HG03521 (cell line): ENCODE results near the gene FAT3.

Experiments used
- ATAC-seq: cut with Tn5 transposase; IDR thresholded peaks from one replicate; pipeline ENCODE4 v1.9.1; 2021; ENCODE audit warnings: mild to moderate bottlenecking, moderate library complexity; ENCODE audit not compliant: unreplicated experiment

FAT3 gene

GRCh38 chr11:92227230-92227814, 2.7 kb downstream of the FAT3 start:
- ATAC-seq, result no peak

- ATAC-seq, result no peak
These were observed 3.6 kb downstream of the FAT3 start for GRCh38 chr11:92227959-92228935.

- ATAC-seq, result no peak
These were observed 12.2 kb downstream of the FAT3 start for GRCh38 chr11:92236856-92237255.

- ATAC-seq, result no peak
These were observed 16.3 kb downstream of the FAT3 start for GRCh38 chr11:92240916-92241315.

GRCh38 chr11:92245700-92246271, 21.2 kb downstream of the FAT3 start:
- ATAC-seq, result no peak

GRCh38 chr11:92246630-92247029, 22.0 kb downstream of the FAT3 start:
- no peak for ATAC-seq

GRCh38 chr11:92249156-92249753, 24.6 kb downstream of the FAT3 start:
- no peak for ATAC-seq

GRCh38 chr11:92251980-92252379, 27.4 kb downstream of the FAT3 start:
- no peak for ATAC-seq

GRCh38 chr11:92253421-92253820, 28.8 kb downstream of the FAT3 start:
- no peak for ATAC-seq

GRCh38 chr11:92253945-92254344, 29.3 kb downstream of the FAT3 start:
- ATAC-seq, result no peak

GRCh38 chr11:92257536-92257935, 32.9 kb downstream of the FAT3 start:
- ATAC-seq, result no peak

- ATAC-seq, result no peak
These were observed 35.2 kb downstream of the FAT3 start for GRCh38 chr11:92259861-92260260.

GRCh38 chr11:92264350-92264749, 39.7 kb downstream of the FAT3 start:
- no peak for ATAC-seq

GRCh38 chr11:92266806-92267205, 42.2 kb downstream of the FAT3 start:
- ATAC-seq, result no peak

GRCh38 chr11:92267278-92267677, 42.7 kb downstream of the FAT3 start:
- no peak for ATAC-seq

- no peak for ATAC-seq
These were observed 43.4 kb downstream of the FAT3 start for GRCh38 chr11:92267968-92268367.

GRCh38 chr11:92268546-92268945, 43.9 kb downstream of the FAT3 start:
- ATAC-seq, result no peak

- ATAC-seq, result no peak
These were observed 44.4 kb downstream of the FAT3 start for GRCh38 chr11:92269021-92269420.

- no peak for ATAC-seq
These were observed 45.2 kb downstream of the FAT3 start for GRCh38 chr11:92269841-92270240.

GRCh38 chr11:92272651-92273050, 48.0 kb downstream of the FAT3 start:
- ATAC-seq, result no peak
